Activated T-cell treated with anti-CD3 and anti-CD28 coated beads, Interleukin-2, amount 50 U/mL, for 4 hours (primary cell): ENCODE results near the gene CDH4. TPM values are rescaled to one million over a fixed set of nuclear protein-coding genes. Genes with fewer than 3 reads are reported as not detected.
"Not testable (repeated sequence)": the region's sequence is repeated elsewhere in the genome, so short reads cannot be mapped to it uniquely, and the experiment has no call there.

Experiments used
- ATAC-seq, 2 donors: fragments of 200-7000 bp; cut with Tn5 transposase; one replicate each; pipeline ENCODE4 v1.10.0; 2021
- DNase-seq: peaks from one replicate; pipeline ENCODE4 v3.0.0-alpha.2; 2020
- H3K27me3 Mint-ChIP-seq: one replicate; pipeline ENCODE4 v1.8.0; 2021; ENCODE audit warnings: low read depth, mixed read lengths
- H3K36me3 Mint-ChIP-seq: one replicate; pipeline ENCODE4 v1.8.0; 2022; ENCODE audit warnings: mixed read lengths; ENCODE audit not compliant: insufficient read depth
- H3K4me1 Mint-ChIP-seq: one replicate; pipeline ENCODE4 v1.8.0; 2021; ENCODE audit warnings: low read depth, mixed read lengths
- H3K4me3 Mint-ChIP-seq: one replicate; pipeline ENCODE4 v1.8.0; 2021; ENCODE audit warnings: mild to moderate bottlenecking, moderate library complexity, mixed read lengths
- H3K9me3 Mint-ChIP-seq: one replicate; pipeline ENCODE4 v1.8.0; 2021; ENCODE audit warnings: mixed read lengths
- total RNA-seq, 3 donors: library from RNA; stranded (reverse); gene quantifications; one replicate each; pipeline ENCODE4 v1.2.1, GENCODE V29; 2021

The CDH4 gene
- total RNA-seq, 3 donors from 2014 or later, result 0.10 TPM; not detected in 2

GRCh38 chr20:61976263-61976643 lies 724.2 kb downstream of the CDH4 start:
- no peak for DNase-seq
- no peak for ATAC-seq
- H3K9me3 Mint-ChIP-seq, result no peaks in the 10 kb centered on the region
- H3K36me3 Mint-ChIP-seq, result peaks cover 41% of the 10 kb centered on the region
- H3K4me3 Mint-ChIP-seq, result no peak overlapping the region
- no peaks in the 10 kb centered on the region for H3K27me3 Mint-ChIP-seq
- H3K4me1 Mint-ChIP-seq, result peaks cover 5% of the 10 kb centered on the region

GRCh38 chr20:61976644-61977418 lies 724.8 kb downstream of the CDH4 start:
- no peaks in the 10 kb centered on the region for H3K27me3 Mint-ChIP-seq
- no peak for ATAC-seq
- peaks cover 8% of the 10 kb centered on the region for H3K4me1 Mint-ChIP-seq
- H3K4me3 Mint-ChIP-seq, result no peak overlapping the region
- H3K9me3 Mint-ChIP-seq, result no peaks in the 10 kb centered on the region
- no peak for DNase-seq
- H3K36me3 Mint-ChIP-seq, result peaks cover 43% of the 10 kb centered on the region

GRCh38 chr20:61977419-61977786 lies 725.3 kb downstream of the CDH4 start:
- Mint-ChIP-seq H3K4me1 (peaks cover 13% of the 10 kb centered on the region), H3K9me3 (no peaks in the 10 kb centered on the region), H3K36me3 (peaks cover 43% of the 10 kb centered on the region), H3K27me3 (no peaks in the 10 kb centered on the region), H3K4me3 (no peak overlapping the region)
- ATAC-seq (no peak), DNase-seq (no peak)

DNA sequence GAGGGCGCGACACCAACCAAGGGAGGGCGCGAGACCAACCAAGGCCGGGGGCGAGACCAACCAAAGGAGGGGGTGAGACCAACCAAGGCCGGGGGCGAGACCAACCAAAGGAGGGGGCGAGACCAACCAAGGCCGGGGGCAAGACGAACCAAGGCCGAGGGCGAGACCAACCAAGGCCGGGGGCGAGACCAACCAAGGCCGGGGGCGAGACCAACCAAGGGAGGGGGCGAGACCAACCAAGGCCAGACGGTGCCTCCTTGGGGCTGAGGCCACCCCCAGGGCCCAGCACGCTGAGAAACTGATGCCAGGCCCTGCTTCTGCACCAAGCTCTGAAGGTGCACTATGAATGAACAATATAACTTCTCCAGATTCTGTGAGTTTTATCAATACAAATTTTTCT lies 726.4 kb downstream of the CDH4 start:
- peaks cover 32% of the 10 kb centered on the region for H3K36me3 Mint-ChIP-seq
- H3K4me1 Mint-ChIP-seq, result peaks cover 13% of the 10 kb centered on the region
- no peak for DNase-seq
- ATAC-seq, result no peak
- H3K9me3 Mint-ChIP-seq, result no peaks in the 10 kb centered on the region
- H3K27me3 Mint-ChIP-seq, result no peaks in the 10 kb centered on the region
- no peak overlapping the region for H3K4me3 Mint-ChIP-seq

- no peaks in the 10 kb centered on the region for H3K27me3 Mint-ChIP-seq
- ATAC-seq (no peak), DNase-seq (no peak)
- peaks cover 34% of the 10 kb centered on the region for H3K36me3 Mint-ChIP-seq
- H3K4me3 Mint-ChIP-seq, result no peak overlapping the region
- no peaks in the 10 kb centered on the region for H3K9me3 Mint-ChIP-seq
- peaks cover 18% of the 10 kb centered on the region for H3K4me1 Mint-ChIP-seq
Measured at GRCh38 chr20:61979090-61979489, 727.0 kb downstream of the CDH4 start.

DNA sequence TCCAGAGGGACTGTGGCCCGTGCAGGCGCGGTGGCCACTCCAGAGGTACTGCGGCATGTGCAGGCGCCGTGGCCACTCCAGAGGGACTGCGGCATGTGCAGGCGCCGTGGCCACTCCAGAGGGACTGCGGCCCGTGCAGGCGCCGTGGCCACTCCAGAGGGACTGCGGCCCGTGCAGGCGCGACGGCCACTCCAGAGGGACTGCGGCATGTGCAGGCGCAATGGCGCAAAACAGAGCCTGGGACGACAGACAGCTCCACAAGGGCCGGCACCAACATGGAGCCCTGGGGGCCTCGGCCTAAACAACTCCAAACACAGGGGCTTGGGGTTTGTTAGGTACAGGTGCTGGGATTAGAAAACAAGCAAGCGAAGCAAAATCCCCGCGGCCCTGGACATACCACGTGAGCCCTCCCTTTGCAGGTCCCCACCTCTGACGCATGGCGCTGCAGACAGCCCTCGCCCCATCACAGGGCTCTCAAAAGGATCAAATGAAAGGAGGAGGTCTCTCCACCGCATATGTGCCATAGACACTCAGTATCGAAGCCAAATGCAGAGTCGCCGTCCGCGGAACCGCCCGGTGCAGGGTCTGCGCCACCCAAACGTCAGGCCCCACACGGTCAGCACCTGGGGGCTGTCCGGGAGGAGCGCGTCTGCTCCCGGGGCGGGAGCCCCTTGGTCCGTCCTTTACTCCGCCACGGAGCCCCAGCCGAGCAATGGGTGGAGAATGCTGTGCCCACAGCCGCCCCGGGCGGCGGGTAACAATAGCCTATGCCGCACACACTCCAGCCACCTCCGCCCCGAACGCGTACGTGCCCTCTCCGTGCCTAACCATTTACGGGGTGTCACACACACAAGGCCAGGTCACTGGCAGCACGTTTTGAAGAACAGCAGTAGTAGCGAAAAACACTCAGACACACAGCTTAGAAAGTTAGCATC lies 727.9 kb downstream of the CDH4 start:
- H3K4me3 Mint-ChIP-seq, result no peak overlapping the region

GRCh38 chr20:61980647-61981583 lies 728.9 kb downstream of the CDH4 start:
- no peak for ATAC-seq
- Mint-ChIP-seq H3K27me3 (no peaks in the 10 kb centered on the region), H3K36me3 (peaks cover 30% of the 10 kb centered on the region), H3K9me3 (no peaks in the 10 kb centered on the region), H3K4me3 (no peak overlapping the region), H3K4me1 (peaks cover 20% of the 10 kb centered on the region)
- no peak for DNase-seq

More for the DNA sequence above, 727.9 kb downstream of the CDH4 start:
- Mint-ChIP-seq H3K9me3 (no peaks in the 10 kb centered on the region), H3K27me3 (no peaks in the 10 kb centered on the region), H3K36me3 (peaks cover 32% of the 10 kb centered on the region), H3K4me1 (peaks cover 20% of the 10 kb centered on the region)
- no peak for ATAC-seq
- no peak for DNase-seq

DNA sequence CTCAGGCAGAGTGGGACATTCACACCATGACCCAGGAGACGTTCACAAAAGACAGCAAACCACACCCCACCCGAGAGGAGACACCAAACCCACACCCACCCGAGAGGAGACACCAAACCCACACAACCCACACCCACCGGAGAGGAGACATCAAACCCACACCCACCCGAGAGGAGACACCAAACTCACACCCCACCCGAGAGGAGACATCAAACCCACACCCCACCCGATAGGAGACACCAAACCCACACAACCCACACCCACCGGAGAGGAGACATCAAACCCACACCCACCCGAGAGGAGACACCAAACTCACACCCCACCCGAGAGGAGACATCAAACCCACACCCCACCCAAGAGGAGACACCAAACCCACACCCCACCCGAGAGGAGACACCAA lies 729.6 kb downstream of the CDH4 start:
- not testable (repeated sequence) for DNase-seq

GRCh38 chr20:61982191-61982950 lies 730.3 kb downstream of the CDH4 start:
- Mint-ChIP-seq H3K4me1 (peaks cover 21% of the 10 kb centered on the region), H3K36me3 (peaks cover 36% of the 10 kb centered on the region), H3K27me3 (no peaks in the 10 kb centered on the region), H3K4me3 (no peak overlapping the region), H3K9me3 (no peaks in the 10 kb centered on the region)
- no peak for ATAC-seq
- no peak for DNase-seq

More for the DNA sequence above, 729.6 kb downstream of the CDH4 start:
- Mint-ChIP-seq H3K4me1 (peaks cover 20% of the 10 kb centered on the region), H3K36me3 (peaks cover 31% of the 10 kb centered on the region)
- not testable (repeated sequence) for H3K9me3 Mint-ChIP-seq, ATAC-seq, H3K27me3 Mint-ChIP-seq, H3K4me3 Mint-ChIP-seq

- Mint-ChIP-seq H3K4me1 (peaks cover 21% of the 10 kb centered on the region), H3K4me3 (no peak overlapping the region), H3K27me3 (no peaks in the 10 kb centered on the region), H3K36me3 (peaks cover 39% of the 10 kb centered on the region), H3K9me3 (no peaks in the 10 kb centered on the region)
- DNase-seq, result no peak
- no peak for ATAC-seq
Measured at GRCh38 chr20:61982951-61983315, 730.9 kb downstream of the CDH4 start.

- Mint-ChIP-seq H3K27me3 (no peaks in the 10 kb centered on the region), H3K4me3 (no peak overlapping the region), H3K9me3 (no peaks in the 10 kb centered on the region), H3K4me1 (peaks cover 21% of the 10 kb centered on the region), H3K36me3 (peaks cover 44% of the 10 kb centered on the region)
- DNase-seq (no peak), ATAC-seq (no peak)
Measured at GRCh38 chr20:61983965-61984364, 731.9 kb downstream of the CDH4 start.

GRCh38 chr20:61984431-61984830 lies 732.4 kb downstream of the CDH4 start:
- Mint-ChIP-seq H3K36me3 (peaks cover 47% of the 10 kb centered on the region), H3K4me1 (peaks cover 23% of the 10 kb centered on the region)
- not testable (repeated sequence) for H3K9me3 Mint-ChIP-seq, ATAC-seq, DNase-seq, H3K4me3 Mint-ChIP-seq, H3K27me3 Mint-ChIP-seq

DNA sequence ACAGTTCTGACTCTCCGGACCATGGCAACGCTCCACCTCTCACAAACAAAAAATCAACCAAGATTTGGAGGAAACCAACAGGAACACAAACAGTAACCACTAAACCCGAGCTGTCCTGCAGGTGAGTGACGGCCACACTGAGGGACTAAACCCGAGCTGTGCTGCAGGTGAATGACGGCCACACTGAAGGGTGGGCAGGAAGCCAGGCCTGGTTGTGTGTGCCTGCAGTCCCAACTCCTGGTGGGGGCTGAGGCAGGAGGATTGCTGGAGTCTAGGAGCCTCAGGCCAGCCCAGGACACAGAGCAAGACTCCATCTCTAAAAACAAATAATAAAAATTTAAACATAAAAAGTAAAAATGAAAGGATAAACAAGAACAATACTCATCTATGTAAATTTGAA lies 733.0 kb downstream of the CDH4 start:
- H3K4me3 Mint-ChIP-seq, result no peak overlapping the region
- H3K36me3 Mint-ChIP-seq, result peaks cover 53% of the 10 kb centered on the region
- DNase-seq (no peak), ATAC-seq (no peak)
- no peaks in the 10 kb centered on the region for H3K27me3 Mint-ChIP-seq
- no peaks in the 10 kb centered on the region for H3K9me3 Mint-ChIP-seq
- peaks cover 28% of the 10 kb centered on the region for H3K4me1 Mint-ChIP-seq
